HL-60 (cell line): ENCODE data around the gene ULBP1.

ENCODE experiments used
- DNase-seq, 2 experiments: peaks; one replicate each; pipeline ENCODE4 v3.0.0-alpha.2; 2010 to 2020; ENCODE audit warnings: low read depth in 1 of 2, low spot score in 1 of 2
- H3K27ac ChIP-seq: fragments of 250-450 bp; sonication (Bioruptor Pico); replicated peaks from 2 replicates; pipeline ENCODE4 v1.5.1; 2020; ENCODE audit warnings: mild to moderate bottlenecking, moderate library complexity
- H3K27me3 ChIP-seq: fragments of 250-450 bp; sonication (Bioruptor Pico); 2 replicates; pipeline ENCODE4 v1.5.1; 2021; ENCODE audit warnings: mild to moderate bottlenecking, moderate library complexity; ENCODE audit not compliant: insufficient read depth, poor library complexity, severe bottlenecking
- H3K4me3 ChIP-seq: replicated peaks from 2 replicates; pipeline ENCODE4 v1.5.1; 2011; ENCODE audit warnings: mild to moderate bottlenecking, control low read depth, low read length; ENCODE audit not compliant: insufficient read depth
- CTCF ChIP-seq: IDR thresholded peaks from one replicate; pipeline ENCODE4 v1.5.1; 2011; ENCODE audit warnings: low read length, control low read depth, inconsistent platforms; ENCODE audit not compliant: insufficient read depth
- GABPA ChIP-seq: IDR thresholded peaks from 2 replicates; pipeline ENCODE4 v1.6.1; 2012; ENCODE audit warnings: low read depth
- POLR2AphosphoS5 ChIP-seq: IDR thresholded peaks from 2 replicates; pipeline ENCODE4 v1.6.1; 2012; ENCODE audit warnings: low read depth
- REST ChIP-seq: IDR thresholded peaks from 2 replicates; pipeline ENCODE4 v1.6.1; 2012; ENCODE audit warnings: low read depth; ENCODE audit not compliant: insufficient replicate concordance
- SPI1 ChIP-seq: IDR thresholded peaks from 2 replicates; pipeline ENCODE4 v1.6.1; 2012; ENCODE audit warnings: low read depth, mild to moderate bottlenecking, borderline replicate concordance

The ULBP1 gene

GRCh38 chr6:149974825-149975224, 11.1 kb downstream of the ULBP1 start:
- no peak for TF ChIP-seq POLR2AphosphoS5
- TF ChIP-seq CTCF, result peak; percentile 7
- DNase-seq, result peak in 1 of 2 experiments; percentile 46
- Histone ChIP-seq H3K27ac (no peak overlapping the region), H3K4me3 (no peak overlapping the region), H3K27me3 (no peaks in the 10 kb centered on the region)

- H3K27ac ChIP-seq, result no peak overlapping the region
- no peak overlapping the region for H3K4me3 ChIP-seq
- no peak for TF ChIP-seq SPI1
- TF ChIP-seq CTCF, result no peak
- no peak for TF ChIP-seq POLR2AphosphoS5
- no peak for TF ChIP-seq GABPA
- TF ChIP-seq REST, result no peak
- no peaks in the 10 kb centered on the region for H3K27me3 ChIP-seq
- DNase-seq, result no peak
These were observed 11.7 kb downstream of the ULBP1 start for GRCh38 chr6:149975400-149975799.

- DNase-seq, result no peak
- no peak for TF ChIP-seq GABPA
- no peak for TF ChIP-seq POLR2AphosphoS5
- no peak for TF ChIP-seq CTCF
- TF ChIP-seq SPI1, result no peak
- TF ChIP-seq REST, result no peak
- H3K27me3 ChIP-seq, result peaks cover 4% of the 10 kb centered on the region
- no peak overlapping the region for H3K27ac ChIP-seq
- H3K4me3 ChIP-seq, result no peak overlapping the region
These were observed 13.5 kb downstream of the ULBP1 start for GRCh38 chr6:149977221-149977620.

- no peak for TF ChIP-seq CTCF
- no peak for TF ChIP-seq REST
- TF ChIP-seq POLR2AphosphoS5, result no peak
- no peak for TF ChIP-seq SPI1
- no peak for TF ChIP-seq GABPA
- no peak for DNase-seq
- Histone ChIP-seq H3K4me3 (no peak overlapping the region), H3K27me3 (peaks cover 10% of the 10 kb centered on the region), H3K27ac (no peak overlapping the region)
These were observed 14.9 kb downstream of the ULBP1 start for GRCh38 chr6:149978610-149979009.
